Cerebellar cortex (tissue), 1 donor: ENCODE results near the gene ELFN1.
"Not testable (repeated sequence)": the region's sequence is repeated elsewhere in the genome, so short reads cannot be mapped to it uniquely, and the experiment has no call there.

Experiments used
- DNase-seq: peaks from one replicate; pipeline ENCODE4 v3.0.0-alpha.2; 2015; ENCODE audit warnings: low spot score

Gene ELFN1

DNA sequence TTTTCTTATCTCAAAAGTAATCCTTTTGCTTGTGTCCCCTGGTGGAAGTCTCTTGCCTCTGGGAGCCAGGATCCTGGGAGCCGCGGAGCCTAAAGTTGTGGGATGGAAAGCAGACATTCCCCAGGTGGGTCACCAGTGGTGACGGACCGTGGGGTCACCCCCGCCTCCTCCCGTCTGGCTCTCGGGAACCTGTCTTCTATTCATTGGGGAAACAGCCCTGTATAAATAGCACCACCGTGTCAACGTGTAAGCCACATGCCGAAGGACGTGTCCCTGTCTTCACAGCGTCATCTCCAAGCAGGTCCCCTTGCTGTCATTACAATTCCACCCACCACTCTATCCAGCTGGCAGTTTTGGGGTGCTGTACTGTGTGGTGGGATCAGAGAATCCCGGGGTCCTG is 87.5 kb downstream of the ELFN1 start:
- DNase-seq, result no peak

DNA sequence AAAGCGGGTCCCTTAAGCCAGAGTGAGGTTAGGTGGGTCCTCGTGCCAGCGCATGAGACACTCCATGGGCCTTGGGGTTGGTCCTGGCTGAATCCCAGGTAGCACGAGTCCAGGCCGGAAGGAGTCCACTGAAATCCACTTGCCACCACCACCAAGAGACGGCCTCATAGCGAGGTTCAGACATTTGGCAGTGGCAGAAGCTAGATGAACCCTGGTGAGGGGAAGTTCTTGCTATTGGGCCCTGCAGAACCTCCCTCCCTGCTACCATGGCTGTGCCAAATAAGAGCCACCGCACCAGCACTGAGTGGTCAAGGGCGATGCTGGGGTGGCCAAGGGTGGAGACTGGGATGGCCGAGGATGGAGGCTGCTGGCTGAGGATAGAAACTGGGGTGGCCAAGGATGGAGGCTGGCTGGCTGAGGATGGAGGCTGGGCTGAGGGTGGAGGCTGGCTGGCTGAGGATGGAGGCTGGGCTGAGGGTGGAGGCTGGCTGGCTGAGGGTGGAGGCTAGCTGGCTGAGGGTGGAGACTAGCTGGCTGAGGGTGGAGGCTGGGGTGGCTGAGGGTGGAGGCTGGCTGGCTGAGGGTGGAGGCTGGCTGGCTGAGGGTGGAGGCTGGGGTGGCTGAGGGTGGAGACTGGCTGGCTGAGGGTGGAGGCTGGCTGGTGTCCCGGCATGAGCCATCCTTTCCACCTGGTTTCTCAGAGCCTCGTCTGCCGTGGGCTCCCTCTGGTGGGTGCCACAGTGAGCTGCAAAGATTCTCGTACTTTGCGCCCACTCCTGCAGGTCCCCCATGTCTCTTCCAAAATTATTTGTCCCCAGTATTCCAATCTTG is 88.2 kb downstream of the ELFN1 start:
- DNase-seq, result peak; percentile 56

DNA sequence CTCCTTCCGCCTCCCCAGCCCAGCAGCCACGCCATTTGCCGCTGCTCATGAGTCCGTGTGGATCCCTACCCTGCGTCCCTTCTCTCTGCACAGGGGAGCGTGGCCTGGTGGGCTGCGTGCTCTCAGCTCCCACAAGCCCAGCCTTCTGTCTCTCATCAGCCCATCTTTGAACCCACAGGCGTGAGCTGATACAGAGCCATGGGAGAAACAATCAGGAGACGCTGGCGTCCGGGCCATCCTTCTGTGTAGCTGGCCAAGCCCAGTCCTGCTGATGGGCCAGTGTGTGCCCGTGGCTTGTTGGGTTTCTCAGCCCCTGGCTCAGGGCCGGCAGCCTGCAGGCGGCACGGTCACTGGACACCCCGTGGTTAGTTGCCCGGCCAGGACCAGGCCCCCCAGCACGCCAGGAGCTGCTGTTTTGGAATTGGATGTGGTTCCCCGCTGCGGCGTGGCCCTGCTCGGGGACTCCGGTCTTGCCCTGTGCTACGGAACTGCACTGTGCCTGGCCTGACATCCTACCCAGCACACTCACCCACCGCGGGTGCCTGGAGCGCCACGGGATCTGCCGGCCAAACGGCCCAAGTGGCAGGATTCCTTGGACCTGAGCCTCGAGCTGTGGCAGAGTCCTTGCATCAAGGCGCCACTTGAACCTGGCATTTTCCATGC is 88.9 kb downstream of the ELFN1 start:
- DNase-seq, result peak; percentile 83

DNA sequence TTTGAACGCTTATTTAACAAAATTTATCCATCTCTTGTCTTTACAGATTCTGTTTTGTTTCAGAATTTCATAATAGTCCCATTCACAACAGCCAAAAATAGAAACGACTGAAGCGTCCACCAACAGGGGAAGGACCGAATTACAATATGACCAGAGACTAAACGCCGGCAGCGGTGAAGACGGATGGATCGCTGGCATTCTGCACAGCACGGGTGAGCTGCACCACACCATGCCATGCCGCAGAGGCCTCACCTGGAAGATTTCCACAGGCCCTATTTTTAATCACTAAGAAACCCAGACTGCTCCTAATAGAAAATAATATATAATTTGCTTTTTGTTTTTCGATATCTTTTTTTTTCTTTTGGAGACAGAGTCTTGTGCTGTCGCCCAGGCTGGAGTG is 91.0 kb downstream of the ELFN1 start:
- no peak for DNase-seq

DNA sequence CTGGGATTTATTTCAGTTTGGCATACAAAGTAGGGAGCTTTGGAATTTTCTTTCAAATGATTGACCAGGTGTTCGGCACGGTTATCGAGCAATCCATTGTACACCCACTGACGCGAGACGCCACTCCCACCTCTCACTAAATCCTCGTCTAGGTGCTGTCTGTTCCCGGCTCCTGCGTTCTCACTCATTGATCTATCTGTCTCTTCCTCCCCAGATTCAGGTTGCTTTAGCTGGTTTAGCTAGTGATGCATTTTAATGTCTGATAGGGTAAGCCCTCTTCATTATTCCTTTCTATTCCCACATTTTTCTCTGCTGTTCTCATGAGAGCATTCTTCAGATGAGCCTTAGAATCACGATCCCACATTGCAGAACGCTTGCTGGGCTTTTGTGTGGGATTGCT is 91.7 kb downstream of the ELFN1 start:
- DNase-seq, result no peak

DNA sequence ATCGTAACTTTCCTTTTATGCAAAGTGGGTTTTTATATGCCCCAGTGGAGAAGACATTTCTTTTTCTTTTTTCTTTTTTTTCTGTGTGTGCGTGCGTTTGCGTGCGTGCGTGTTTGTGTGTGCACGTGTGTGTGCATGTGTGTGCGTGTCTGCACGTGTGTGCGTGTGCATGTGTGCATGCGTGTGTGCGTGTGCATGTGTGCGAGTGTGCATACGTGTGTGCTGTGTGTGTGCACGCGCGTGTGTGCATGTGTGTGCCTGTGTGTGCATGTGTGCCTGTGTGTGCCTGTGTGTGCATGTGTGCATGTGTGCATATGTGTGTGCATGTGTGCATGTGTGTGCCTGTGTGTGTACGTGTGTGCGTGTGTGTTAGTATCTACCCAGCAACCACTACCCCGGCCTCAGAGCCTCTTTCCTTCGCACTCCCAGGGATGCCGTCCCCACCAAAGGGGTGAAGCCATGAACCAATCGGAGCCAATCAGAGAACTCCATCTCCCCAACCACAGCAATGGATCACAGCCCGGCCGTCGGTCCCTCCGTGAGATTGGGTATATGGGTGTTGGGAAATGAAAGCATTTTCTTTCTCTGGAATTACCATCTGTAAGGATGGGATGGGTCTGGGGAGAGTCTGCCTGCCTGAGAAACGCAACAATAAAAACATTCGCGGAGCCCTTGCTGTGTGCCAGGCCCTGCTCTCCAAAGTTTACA is 92.3 kb downstream of the ELFN1 start:
- no peak for DNase-seq

DNA sequence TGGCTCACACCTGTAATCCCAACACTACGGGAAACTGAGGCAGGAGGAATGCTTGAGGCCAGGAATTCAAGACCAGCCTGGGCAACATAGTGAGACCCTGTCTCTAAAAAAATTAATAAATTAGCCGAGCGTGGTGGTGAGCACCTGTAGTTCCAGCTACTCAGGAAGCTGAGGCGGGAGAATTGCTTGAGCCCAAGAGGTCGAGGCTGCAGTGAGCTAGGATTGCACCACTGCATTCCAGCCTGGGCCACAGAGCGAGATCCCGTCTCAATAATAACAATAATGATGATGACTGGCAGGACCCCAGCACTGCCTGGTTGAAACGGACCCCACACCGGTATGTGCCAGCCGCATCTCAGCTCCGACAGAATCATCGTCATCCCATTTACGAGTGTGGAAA is 93.0 kb downstream of the ELFN1 start:
- DNase-seq, result no peak

DNA sequence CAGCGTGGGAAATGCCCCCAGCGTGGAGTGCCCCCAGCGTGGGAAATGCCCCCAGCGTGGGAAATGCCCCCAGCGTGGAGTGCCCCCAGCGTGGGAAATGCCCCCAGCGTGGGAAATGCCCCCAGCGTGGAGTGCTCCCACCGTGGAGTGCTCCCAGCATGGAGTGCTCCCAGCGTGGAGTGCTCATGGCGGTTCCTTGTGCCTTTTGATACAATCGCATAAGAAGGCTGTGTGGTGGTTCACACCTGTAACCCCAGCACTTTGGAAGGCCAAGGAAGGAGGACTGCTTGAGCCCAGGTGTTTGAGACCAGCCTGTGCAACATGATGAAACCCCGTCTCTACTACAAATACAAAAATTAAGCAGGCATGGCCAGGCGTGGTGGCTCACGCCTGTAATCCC is 93.8 kb downstream of the ELFN1 start:
- DNase-seq, result not testable (repeated sequence)

DNA sequence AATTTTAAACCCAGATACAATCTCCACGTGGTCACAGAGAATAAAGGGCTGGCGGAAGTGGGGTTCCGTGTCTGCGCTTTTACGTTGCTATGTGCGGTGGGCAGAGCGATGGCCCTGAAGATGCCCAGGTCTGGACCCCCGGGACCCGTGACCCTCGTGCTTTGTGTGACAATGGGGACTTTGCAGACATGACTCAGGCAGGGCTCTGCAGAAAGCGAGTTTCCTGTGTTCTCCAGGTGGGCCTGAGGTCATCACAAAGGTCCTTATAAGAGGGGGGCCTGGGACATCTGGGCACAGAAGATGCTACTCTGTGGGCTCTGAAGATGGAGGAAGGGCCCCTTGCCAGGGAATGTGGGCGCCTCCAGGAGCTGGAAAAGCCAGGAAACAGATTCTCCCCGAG is 95.3 kb downstream of the ELFN1 start:
- DNase-seq, result no peak

DNA sequence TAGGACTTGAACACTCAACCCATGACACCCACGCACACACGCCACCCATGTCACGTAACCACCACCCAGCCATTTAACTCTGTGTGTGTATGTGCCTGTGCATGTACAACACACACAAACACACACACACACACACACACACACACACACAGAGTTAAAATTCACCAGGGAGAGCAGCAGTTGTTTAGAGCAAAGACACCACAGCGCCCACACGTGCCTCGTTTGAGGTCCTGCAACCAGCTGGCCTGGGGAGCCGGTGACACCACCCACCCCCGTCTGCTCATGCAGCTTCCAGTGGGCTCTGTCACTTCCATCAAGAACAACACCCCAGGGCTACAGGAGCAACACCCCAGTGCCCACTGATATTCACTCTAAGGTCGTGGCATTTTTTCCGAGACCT is 97.4 kb downstream of the ELFN1 start:
- peak; percentile 10 for DNase-seq

DNA sequence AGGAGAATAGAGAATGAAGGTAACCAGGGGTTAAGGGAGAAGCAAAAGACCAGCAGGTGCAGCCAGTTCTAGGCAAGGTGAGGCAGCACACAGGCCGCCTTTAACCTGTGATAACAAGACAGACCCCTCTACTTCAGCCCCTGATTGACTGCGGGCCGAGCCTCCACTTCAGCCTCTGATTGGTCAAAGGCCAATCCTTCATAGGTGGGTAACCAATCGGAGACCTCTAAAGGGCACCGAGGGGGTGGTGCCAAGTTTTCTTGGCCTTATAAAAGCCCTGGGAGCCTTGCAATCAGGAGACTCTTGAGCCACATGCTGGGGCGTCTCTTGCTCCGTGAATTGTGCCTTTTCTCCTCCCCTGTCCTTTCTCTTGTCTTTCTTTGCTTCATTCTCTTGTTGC is 98.8 kb downstream of the ELFN1 start:
- DNase-seq, result peak; percentile 7

DNA sequence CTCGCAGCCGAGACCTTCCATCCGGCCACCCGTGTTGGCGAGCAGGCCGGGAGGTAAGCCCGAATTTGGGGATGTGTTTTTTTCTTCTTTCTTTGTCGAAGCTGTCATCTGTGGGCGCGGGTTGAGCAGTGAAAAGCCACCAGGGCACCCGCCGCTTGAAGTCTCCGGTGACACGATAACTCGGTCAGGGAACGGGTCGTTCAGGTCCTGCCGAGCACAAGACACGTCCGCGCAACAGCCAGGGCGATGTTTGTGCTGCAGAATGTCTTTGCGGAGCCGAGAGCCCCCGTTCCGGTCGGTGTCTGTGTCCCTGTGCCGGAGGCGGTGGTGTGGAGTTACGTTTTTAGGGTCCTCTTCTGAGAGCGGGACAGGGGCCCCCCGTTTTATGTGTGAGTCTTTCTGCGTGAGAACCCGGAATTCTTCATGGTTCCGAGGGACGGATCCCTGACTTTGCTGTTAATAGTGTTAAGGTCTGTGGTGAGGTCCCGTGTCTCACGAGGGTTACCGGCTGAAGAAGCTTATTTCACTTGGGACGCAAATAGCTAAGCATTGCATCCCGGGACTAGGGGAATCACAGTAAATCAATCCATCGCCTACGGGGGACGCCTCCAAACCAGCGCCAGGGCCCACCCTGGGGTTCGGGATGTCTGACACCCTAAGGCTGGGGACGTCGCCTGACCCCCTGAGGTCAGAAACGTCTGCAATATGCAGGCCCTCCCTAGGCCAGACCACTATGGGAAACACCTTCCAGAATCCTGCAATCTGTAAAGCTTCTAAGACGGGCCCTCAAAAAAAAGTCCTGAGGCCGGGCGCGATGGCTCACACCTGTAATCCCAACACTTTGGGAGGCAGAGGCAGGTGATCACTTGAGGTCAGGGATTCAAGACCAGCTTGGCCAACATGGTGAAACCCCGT is 99.5 kb downstream of the ELFN1 start:
- no peak for DNase-seq

DNA sequence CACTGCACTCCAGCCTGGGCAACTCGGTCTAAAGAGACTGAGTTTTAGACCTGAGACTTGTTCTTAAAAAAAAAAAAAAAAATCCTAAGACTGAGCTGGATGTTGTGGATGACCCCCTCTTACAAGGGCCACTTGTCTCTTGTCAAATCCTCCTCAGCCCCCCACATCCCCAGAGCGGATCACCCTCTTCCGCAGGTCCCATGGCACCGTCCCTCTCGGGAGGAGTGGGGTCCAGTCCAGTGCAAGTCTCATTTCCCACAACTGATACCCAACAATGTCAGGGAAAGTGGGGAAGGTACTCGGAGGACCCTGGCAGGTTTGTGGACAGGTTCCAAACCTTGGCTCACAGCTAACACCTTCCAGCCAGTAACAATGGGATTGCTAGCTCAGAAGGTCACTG is 100.3 kb downstream of the ELFN1 start:
- DNase-seq, result no peak

DNA sequence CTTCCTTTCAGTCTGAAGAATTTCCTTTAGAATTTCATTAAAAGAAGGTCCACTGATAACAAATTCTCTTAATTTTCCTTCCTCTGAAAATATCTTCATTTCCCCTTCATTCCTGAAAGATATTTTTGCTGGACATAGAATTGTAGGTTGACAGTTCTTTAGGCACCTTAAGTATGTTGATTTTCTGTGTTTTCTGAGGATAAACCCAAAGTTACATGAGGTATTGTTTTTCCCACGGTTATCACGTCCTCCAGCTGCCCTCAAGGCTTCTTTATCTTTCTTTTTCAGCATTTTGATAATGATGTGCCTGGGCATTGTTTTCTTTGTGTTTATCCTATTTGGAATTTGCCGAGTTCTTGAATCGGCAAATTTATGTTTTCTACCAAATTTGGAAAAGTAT is 105.3 kb downstream of the ELFN1 start:
- no peak for DNase-seq

DNA sequence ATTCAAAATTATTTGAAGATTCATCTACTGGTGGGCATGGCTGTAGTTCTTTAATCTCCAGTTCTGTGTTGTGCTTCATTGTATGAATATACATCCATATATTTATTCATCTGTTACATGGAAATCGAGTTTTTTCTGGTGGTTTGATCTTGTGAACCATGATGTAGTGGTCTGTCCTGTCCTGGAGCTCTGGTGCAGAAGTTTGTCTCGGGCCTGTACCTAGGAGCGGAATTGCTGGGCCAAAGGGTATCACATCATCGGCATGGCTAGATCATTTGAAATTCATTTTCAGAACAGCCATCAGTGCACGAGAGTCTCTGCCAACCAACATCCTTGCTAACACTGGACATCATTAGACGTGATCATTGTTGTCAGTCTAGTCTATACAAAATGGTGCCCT is 107.0 kb downstream of the ELFN1 start:
- DNase-seq, result no peak

DNA sequence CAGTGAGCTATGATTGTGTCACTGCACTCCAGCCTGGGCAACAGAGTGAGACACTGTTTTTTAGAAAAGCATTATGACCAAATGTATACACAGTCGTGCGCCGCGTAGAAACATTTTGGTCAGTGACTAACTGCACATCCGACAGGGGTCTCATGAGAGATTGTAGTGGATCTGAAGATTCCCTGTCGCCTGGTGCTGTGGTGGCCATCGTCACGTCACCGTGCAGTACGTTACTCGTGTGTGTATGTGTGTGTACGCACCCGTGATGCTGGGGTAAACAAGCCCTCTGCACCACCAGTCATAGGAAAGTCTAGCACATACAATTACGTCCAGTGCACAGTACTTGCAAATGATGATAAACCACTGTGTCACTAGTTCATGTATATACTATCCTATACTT is 109.4 kb downstream of the ELFN1 start:
- DNase-seq, result no peak

DNA sequence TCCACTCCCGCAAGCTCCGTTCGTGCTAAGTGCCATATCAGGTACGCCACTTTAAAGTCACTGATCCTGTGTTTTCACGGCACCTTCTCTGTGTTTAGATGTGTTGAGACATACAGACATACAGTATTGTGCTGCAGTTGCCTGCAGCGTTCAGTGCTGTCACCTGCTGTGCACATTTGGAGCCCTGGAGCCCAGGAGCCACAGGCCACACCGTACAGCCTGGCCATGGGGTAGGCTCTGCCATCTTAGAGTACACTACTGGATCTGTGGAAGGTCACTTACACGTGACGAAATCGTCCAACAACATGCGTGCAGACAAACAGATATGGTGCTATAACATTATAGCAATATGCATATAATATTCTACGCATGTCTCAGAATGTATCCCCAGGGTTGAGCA is 111.3 kb downstream of the ELFN1 start:
- DNase-seq, result no peak

DNA sequence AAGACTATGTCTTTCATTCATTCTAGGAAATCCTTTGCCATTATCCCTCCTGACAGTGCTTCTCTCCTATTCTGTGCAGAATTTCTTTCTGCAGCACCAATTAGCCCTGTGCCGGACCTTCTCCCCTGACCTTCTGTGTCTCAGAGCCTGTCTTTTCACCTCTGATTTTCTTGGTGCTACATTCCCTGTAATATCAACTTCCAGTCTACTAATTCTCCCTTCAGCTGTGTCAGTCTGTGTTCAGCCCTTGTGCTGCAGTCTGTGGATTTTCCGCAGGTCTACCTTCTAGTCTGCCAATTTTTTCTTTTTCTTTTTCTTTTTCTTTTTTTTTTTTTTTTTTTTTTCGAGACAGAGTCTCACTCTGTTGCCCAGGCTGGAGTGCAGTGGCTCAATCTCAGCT is 115.8 kb downstream of the ELFN1 start:
- no peak for DNase-seq

DNA sequence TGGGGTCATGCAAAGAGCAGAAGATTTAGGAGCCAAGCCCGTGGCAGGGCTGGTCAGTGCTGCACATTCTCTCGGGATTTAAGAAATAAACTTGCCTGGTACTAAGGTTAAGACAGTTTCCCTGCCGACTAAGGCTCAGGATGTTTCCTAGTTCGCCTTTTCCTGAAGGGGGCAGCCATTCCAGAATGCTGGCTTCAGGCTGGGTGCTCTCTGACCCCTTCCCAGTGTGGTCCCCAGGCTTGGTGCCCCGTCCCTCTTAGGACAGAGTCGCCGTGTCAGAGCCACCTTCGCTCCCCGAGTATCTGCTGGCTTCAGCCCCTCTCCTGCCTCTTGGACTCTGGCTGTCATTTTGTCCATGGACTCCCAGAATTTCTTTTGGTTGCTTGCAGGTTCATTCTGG is 117.2 kb downstream of the ELFN1 start:
- no peak for DNase-seq

DNA sequence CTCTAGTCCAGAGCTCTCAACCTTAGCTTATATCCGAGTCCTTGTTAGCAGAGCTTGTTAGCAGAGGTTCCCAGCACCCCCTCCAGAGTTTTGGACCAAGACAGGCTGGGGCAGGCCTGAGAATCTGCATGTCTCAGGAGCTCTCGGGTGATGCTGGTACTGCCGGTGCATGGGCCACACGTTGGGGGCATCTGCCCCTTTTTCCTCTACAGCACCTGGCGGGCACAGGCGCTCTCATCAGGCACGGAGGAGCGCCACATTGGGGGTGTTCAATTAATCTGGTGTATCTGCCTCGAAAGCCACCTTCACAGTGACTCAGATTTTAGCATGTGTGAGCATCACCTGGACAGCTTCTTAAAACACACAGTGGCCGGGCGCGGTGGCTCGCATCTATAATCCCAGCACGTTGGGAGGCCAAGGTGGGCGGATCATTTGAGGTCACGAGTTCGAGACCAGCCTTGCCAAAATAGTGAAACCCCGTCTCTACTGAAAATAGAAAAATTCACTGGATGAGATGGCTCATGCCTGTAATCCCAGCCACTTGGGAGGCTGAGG is 117.7 kb downstream of the ELFN1 start:
- DNase-seq, result no peak

DNA sequence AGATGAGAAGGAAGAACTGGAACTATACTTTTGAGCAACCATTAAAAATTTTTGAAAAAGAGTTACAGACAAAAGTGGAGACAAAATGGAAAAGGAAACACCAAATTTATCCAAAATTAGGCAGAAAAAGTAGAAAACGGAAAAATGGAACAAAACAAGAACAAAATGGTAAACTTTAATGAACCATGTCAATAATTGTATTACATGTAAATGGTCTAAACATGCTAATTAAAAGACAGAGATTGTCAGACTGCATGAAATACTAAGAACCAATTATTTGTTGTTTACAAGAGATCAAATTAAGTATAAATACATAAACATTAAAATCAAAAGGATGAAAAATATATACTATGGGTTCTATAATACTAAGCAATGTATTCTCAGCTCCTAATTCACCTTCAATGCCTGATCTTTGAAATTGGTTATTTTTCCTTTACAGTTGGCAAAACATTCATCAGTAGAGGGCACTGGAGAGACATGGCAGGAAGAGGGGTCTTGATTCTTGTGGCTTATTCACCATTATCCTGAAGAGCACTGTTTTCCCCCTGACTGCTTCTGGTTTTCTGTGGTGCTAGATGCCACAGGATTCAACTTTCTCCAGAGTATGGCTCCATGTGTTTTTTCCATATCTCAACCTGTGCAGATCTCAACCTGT is 124.9 kb downstream of the ELFN1 start:
- no peak for DNase-seq
